ENCODE measurements around the gene EQTN. TPM values are rescaled to one million over a fixed set of nuclear protein-coding genes. Genes with fewer than 3 reads are reported as not detected.

The EQTN gene
- total and polyA plus RNA-seq, 2 of the 4 experiments (the other 2 are of a cell fraction) = not detected

- H3K4me2 ChIP-seq (ENCODE audit: low read depth, low read length) = no peak overlapping the region
- no peak overlapping the region for H3K23ac ChIP-seq (ENCODE audit: low read depth, low read length)
- H3K14ac ChIP-seq (replicated peaks; ENCODE audit: low read depth, low read length) = no peak overlapping the region
- no TSS peak for BruUV-seq (replicated peaks)
- no peak overlapping the region for H3K4me3 ChIP-seq (ENCODE audit: insufficient read depth, low read depth, low read length)
- no peak overlapping the region for H4K8ac ChIP-seq (ENCODE audit: low read depth in 2 of 2, low read length in 2 of 2)
- CTCF ChIA-PET = no interaction called here
- H2BK15ac ChIP-seq (ENCODE audit: low read depth, low read length) = no peak overlapping the region
- no peaks in the 10 kb centered on the region for H3K79me1 ChIP-seq (ENCODE audit: low read depth in 1 of 2, low read length in 2 of 2)
- no peak overlapping the region for H2BK120ac ChIP-seq (ENCODE audit: low read depth, low read length)
- H3K9me3 ChIP-seq (ENCODE audit: control insufficient read depth, insufficient read depth, low read length) = no peaks in the 10 kb centered on the region
- H3K18ac ChIP-seq (ENCODE audit: low read depth, low read length) = no peak overlapping the region
- H4K5ac ChIP-seq (ENCODE audit: low read depth, low read length) = no peak overlapping the region
- H4K91ac ChIP-seq (ENCODE audit: insufficient read depth, low read depth, low read length) = no peak overlapping the region
- no peak for TF ChIP-seq RCOR1 (IDR thresholded peaks at IDR 0.05; ENCODE audit: insufficient replicate concordance, low read length)
- no peak for TF ChIP-seq POLR2A (IDR thresholded peaks at IDR 0.05; ENCODE audit: low read depth, low read length)
- TF ChIP-seq RFX5 (IDR thresholded peaks at IDR 0.05; ENCODE audit: low read depth, low read length) = no peak
- TF ChIP-seq ELK1 (IDR thresholded peaks at IDR 0.05; ENCODE audit: borderline replicate concordance, low read depth, low read length) = no peak
- no peak for TF ChIP-seq MXI1 (IDR thresholded peaks at IDR 0.05; ENCODE audit: borderline replicate concordance, low read depth, low read length)
- no peak for TF ChIP-seq CHD1 (IDR thresholded peaks at IDR 0.05; ENCODE audit: low read depth, low read length)
- no peak overlapping the region for H2AK5ac ChIP-seq (ENCODE audit: low read depth, low read length)
- no peaks in the 10 kb centered on the region for H4K20me1 ChIP-seq (ENCODE audit: insufficient read depth, low read length)
- no peak overlapping the region for H2BK5ac ChIP-seq (ENCODE audit: low read depth, low read length, poor library complexity, severe bottlenecking)
- H3K9ac ChIP-seq (ENCODE audit: low read depth, low read length) = no peak overlapping the region
- 27% methylated on average over 2 of the region's 4 CpGs; no CpG with 5 or more reads in 1 of the 2 experiments for WGBS, 2 experiments (ENCODE audit: extremely low coverage in 2 of 2, insufficient read length in 1 of 2)
- DNase-seq = no peak
- no peak overlapping the region for H2AFZ ChIP-seq (replicated peaks; ENCODE audit: low read length, poor library complexity)
- no peaks in the 10 kb centered on the region for H3K36me3 ChIP-seq (ENCODE audit: control insufficient read depth, insufficient read depth, low read length)
- POLR2A ChIA-PET (ENCODE audit: unreplicated experiment) = no interaction called here
- no peaks in the 10 kb centered on the region for H3K4me1 ChIP-seq (ENCODE audit: control insufficient read depth, insufficient read depth, low read length)
- H2BK20ac ChIP-seq (ENCODE audit: low read depth, low read length) = no peak overlapping the region
- H2AK9ac ChIP-seq (replicated peaks; ENCODE audit: low read depth, low read length, poor library complexity) = no peak overlapping the region
- dilution Hi-C loops (cut with HindIII; ENCODE audit: low sequenced_read_pairs, unreplicated experiment) (no loop called here), intact Hi-C loops (cut with micrococcal nuclease) (no loop called here), in situ Hi-C loops (cut with MboI; ENCODE audit: low sequenced_read_pairs) (loop anchor here (5.0 kb wide), 1 partner anchor 196 kb away; the partner anchor contains the start of gene MOB3B)
- no peak overlapping the region for H3K4ac ChIP-seq (ENCODE audit: low read depth, low read length)
- H3K27me3 ChIP-seq (ENCODE audit: control insufficient read depth, insufficient read depth, low read length) = peaks cover 15% of the 10 kb centered on the region
- no peak for ATAC-seq (ENCODE audit: low read depth)
- no peak overlapping the region for H3K56ac ChIP-seq (ENCODE audit: extremely low read depth, insufficient read depth, low read length)
- H3K27ac ChIP-seq (ENCODE audit: insufficient read depth, low read length) = no peak overlapping the region
- H3K9me1 ChIP-seq (ENCODE audit: insufficient read depth, low read length) = no peaks in the 10 kb centered on the region
Observed at GRCh38 chr9:27331393-27331792, 34.4 kb upstream of the EQTN start.

Data from IMR-90 (cell line).